HCEC 1CT (cell line): Measurements from ENCODE around the gene RIMBP2.

ENCODE experiments used
- DNase-seq: peaks from one replicate; pipeline ENCODE4 v3.0.0-alpha.2; 2017

RIMBP2 gene

GRCh38 chr12:130675121-130675520, 41.0 kb downstream of the RIMBP2 start:
- no peak for DNase-seq

DNA sequence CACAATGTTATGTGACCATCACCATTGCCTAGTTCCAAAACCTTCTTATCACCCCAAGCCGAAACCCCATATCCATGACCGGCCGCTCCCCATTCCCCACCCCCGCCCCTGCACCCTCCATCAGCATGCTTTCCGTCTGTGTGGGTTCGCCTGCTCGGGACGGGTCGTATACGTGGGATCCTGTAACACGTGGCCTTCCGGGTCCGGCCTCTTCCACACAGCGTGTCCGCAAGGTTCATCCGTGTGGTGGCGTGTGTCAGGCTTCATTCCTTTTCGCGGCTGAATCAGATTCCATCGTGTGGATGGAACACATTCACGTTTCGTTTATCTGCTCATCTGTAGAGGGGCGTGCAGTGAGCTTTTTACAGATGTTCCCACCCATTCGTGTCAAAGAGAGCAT, 41.4 kb downstream of the RIMBP2 start:
- DNase-seq = no peak

DNA sequence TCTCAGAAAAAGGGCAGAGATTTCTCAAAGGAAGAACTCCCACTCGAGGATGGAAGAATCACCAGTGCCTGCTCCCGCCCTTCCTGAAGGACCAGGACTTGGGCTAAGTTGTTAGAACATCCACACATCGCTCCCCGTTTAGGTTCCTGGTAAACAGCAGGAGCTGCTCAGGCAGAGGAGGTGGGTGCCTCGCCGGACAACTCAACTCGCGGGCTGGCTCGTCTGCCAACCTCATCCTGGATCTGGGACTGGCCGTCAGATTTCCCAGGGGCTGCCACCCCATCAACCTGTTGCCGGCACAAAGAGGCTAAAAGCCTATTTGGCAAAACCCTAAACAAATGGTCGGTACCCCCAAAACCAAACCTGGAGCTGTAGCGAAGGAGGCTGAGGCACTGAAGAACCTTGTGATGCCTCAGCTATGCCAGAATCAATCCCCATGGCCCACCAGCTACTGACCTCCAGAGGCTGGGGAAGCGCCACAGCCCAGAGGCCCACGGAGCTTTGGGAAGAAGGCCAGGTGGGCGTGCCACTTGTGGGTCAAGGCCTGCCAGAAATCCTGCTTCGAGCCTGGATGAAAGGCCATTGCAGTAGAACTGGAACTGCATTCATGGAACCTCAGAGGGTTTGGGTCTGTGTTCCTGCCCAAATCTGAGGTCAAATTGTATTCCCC, 42.9 kb downstream of the RIMBP2 start:
- DNase-seq = no peak

DNA sequence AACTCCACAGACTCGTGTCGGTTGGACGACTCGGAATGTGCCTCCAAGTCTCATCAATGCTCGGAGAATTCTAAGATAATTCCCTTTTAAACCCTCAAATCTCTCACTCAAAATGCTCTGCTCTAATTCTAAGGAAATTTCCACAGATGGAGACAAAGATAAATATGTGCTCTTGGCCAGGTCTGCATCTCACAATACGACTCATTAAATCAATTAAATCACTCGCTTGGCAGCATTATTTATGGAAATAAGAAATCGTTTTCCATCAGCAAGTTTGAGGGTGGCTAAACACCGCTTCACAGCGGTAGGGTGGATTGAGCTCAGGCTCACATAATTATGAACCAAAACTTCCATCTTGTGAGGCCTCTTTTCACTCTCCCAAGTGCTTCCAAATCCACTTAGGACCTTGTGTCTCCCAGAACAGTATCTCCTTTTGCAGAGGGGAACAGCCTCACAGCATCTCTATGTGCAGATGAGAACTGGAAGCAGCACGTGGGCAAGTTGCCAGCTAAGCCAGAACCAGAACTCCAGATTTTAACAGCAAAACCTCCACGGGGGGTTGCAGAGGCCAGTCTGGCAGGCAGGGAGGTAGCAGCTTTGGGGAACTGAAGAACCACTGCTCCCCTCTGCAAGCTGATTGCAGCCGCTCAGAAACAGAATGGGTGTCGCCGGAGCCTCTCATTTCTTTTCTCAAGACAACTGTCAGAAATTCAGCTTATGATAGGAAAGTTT, 43.8 kb downstream of the RIMBP2 start:
- DNase-seq = no peak

DNA sequence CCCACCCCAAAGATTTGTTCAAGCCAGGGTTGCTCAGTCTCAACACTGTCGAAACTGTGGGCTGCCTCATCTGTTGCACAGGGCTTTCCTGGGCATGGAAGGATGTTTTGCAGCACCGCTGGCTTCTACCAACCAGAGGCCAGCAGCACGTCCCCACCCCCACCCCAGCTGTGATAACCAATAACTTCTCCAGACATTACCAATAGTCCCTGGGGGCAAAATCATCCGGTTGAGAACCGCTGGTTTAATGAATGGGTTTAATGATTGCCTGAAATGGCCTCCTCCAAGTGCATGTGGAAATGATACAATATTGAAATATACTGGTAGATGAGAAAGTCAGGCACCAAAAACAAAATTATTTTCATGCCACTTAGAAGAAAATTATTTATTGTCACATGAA, 44.5 kb downstream of the RIMBP2 start:
- DNase-seq = no peak

GRCh38 chr12:130669797-130670196, 46.3 kb downstream of the RIMBP2 start:
- no peak for DNase-seq

- DNase-seq = no peak
Measured at GRCh38 chr12:130669205-130669557, 46.9 kb downstream of the RIMBP2 start.

GRCh38 chr12:130668286-130669204, 47.6 kb downstream of the RIMBP2 start:
- no peak for DNase-seq

DNA sequence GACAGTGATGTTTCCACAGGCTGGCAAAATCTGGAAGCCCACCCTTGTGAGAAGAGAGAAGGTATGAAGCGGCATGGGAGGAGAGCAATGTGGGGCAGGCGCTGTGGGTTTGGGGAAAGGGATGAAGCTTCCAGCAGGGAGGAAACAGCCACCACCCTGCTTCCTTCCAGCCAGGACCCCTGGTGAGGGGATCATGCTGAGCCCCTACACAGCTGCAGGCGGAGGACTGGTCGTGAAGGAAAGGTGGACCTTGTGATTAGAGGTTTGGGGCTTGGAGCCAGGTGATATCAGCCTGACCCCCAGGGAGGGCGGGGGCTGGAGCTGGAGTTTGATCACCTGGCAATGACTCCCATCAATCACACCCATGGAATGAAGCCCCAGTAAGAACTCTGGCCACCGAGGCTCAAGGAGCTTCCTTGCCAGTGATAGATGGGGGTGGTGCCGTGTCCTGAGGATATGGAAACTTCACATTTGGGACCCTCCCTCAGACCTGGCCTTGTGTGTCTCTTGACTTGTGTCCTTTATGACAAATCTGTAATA, 48.6 kb downstream of the RIMBP2 start:
- no peak for DNase-seq

DNA sequence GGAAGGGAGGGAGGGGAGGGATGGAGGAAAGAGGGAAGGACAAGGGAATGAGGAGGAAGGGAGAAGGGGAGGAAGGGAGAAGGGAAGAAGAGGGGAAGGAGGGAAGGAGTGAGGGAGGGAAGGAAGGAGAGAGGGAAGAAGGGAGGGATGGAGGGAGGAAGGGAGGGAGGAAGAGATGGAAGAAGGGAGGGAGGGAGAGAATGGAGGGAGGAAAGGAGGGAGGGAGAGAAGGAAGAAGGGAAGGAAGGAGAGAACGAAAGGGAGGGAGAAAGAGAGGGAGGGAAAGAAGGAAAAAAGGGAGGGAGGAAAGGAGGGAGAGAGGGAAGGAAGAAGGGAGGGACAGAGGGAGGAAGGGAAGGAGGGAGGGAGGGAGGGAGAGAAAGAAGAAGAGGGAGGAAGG, 49.5 kb downstream of the RIMBP2 start:
- no peak for DNase-seq

DNA sequence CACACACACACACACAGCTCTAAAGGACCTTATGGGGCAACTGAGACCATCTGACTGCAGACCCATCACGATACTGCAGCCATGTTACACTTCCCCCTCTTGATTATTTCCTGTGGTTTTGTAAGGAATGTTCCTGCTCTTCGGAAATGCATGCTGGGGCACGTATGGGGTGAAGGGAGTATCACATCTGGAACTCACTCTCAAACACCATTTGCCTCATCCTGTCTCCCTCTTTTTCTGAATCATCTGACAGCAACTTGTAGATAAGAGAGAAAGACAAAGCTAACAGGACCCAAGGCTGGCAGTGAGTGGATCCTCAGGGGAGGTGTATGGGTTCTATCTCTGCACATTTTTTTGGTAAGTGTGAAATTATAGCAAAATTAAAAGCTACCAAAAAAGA, 50.3 kb downstream of the RIMBP2 start:
- no peak for DNase-seq

DNA sequence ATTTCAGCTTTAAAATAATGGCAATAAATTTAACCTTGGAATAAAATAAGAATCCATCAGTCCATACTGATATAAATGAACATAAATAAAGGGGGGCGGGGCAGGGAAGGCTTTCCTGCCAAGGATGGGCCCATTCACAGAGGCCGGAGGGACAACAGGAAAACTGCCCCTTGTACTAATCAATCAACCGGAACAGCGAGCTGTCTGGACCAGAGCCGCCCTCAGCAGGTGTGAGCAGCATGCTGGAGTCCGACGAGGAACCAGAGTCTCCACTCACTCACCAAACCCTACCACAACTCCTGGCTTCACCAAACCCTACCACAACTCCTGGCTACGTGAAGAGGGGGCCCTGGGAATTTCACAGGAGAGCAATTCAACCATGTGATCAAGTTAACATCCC, 51.3 kb downstream of the RIMBP2 start:
- no peak for DNase-seq

DNA sequence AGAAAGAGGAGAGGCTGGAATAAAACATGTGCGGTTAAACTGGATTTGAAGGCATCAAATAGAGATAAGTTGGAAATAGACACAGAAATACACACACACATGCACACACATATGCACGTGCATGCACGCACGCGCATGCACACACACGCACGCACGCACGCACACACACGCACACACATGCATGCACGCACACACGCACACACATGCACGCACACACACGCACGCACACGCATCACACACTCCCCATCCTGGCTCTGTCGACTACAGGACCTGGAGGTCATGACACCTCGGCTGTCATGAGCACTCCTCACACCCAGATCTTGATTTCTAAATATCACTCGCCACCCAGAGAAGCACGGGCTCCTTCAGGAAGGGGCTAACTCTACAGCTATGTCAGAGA, 51.8 kb downstream of the RIMBP2 start:
- no peak for DNase-seq

- no peak for DNase-seq
Measured at GRCh38 chr12:130663514-130663913, 52.6 kb downstream of the RIMBP2 start.

DNA sequence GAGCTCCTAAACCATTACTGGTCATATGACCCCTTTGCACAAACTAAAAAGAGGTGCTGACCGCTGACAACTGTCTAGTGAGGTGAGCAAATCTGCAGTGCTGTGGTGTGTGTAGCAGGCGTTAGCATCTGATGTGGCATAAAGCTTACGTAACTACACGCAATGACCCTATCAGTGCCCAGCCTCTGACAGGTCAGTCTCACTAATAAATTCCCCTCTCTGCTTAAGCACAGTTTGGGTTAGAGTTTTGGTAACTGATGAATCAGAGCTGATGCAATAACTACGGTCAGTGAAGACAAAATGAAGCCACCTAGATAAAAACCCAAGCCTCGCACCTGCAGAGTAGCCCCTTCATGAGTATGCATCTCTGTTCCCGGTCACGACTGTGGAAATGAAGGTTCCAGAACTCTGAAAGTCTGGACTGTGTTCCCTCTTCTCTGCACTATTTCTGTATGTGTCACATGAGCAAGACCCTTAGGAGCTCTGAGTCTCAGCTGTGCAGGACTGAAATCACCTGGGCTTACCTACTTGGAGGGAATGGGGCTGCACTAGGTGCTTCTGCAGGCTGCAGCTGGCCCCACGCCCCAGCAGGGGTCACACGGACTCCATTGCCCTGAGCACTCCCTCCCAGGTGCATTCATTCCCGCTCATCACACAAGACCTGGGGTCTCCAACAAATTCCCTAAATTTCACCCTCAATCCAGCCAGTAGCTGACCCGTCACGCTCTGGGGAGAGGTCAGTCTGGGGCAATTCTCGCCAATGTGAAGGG, 54.4 kb downstream of the RIMBP2 start:
- DNase-seq = no peak

DNA sequence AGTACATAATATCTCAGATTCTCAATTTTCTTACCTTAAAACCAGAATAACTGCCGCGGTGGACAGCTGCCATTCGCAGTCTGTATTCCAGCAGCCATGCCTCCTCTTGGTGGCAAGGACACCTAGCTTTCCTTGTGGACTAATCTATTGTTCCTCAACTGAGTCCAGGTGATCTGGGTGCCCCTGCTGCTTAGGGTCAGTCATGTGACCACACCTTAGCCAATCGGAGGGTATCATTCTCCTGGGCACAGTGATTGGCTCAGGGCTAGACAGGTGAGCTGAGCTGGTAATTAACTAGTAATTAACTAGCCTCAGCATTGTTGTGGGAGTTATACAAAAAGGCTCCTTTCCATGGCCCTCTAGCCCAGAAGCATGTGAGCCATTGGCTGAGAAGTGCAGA, 55.0 kb downstream of the RIMBP2 start:
- DNase-seq = no peak

GRCh38 chr12:130658145-130658911, 57.8 kb downstream of the RIMBP2 start:
- DNase-seq = no peak

DNA sequence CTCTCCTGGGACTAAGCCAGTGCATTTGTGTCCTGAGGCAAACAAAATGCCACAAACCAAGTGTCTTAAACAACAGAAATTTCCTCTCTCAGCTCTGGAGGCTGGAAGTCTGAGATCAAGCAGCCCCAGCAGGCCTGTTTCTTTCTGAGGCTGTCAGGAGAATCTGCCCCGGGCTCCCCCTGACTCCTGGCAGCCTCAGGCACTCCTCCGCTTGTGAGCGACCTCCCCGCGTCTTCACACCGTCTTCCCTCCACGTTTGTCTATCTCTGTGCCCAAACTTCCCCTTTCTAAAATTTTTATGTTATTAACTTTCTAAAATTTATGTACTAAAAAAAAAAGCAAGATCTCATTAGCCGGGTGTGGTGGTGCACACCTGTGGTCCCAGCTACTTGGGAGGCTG, 59.7 kb downstream of the RIMBP2 start:
- no peak for DNase-seq

DNA sequence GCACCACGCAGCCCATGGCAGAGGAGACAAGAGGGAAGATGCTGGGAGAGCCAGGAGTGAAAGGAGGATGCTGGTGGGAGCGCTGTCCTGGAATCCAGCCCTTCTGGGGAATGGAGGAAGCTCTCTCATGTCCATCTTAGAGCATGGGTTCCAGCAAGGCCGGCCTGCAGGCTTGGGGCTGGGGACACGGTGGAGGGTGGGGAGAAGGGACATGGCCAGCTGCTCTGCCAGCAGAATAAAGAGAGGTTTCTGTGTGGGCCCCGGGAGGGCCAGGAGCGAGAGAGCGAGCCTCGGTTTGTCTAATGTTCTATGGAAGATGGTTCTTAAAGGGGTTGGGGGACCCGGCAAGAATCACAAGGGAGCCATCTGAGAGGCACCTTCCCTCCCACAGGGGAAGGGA, 60.2 kb downstream of the RIMBP2 start:
- DNase-seq = no peak

DNA sequence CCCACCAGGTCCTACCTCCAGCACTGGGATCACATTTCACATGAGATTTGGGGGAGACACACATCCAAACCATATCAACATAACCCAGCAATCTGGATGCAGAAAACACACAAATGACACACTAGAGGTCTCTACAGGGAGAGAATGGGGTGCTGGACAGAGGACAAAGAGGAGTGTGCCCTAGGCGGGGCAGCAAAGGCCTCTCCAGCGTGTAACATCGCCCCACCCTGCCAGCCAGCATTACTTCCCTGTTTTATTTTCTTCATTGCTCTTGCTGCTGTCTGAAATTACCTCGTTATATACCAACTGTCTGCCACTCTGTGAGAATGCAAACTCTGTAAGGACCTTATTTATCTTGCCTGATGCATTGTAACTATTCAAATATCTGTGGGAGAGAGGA, 61.1 kb downstream of the RIMBP2 start:
- DNase-seq = no peak

GRCh38 chr12:130651188-130651959, 64.7 kb downstream of the RIMBP2 start:
- DNase-seq = no peak
